Neuronal stem cell (in vitro differentiated cells): ENCODE data around the gene PCDHA1.

ENCODE experiments used
- DNase-seq: peaks from one replicate; pipeline ENCODE4 v3.0.0-alpha.2; 2013; ENCODE audit warnings: low spot score
- H2AFZ ChIP-seq: one replicate; pipeline ENCODE4 v1.6.1; 2013; ENCODE audit warnings: mild to moderate bottlenecking, low read length, inconsistent platforms
- H2AK5ac ChIP-seq: 2 replicates; pipeline ENCODE4 v1.6.1; 2013; ENCODE audit warnings: low read depth, mild to moderate bottlenecking, inconsistent platforms, low read length, moderate library complexity, mixed read lengths
- H2BK120ac ChIP-seq: 2 replicates; pipeline ENCODE4 v1.6.1; 2013; ENCODE audit warnings: low read depth, mild to moderate bottlenecking, inconsistent platforms, low read length, moderate library complexity, mixed read lengths
- H2BK12ac ChIP-seq: one replicate; pipeline ENCODE4 v1.6.1; 2013; ENCODE audit warnings: low read length, inconsistent platforms
- H2BK15ac ChIP-seq: 2 replicates; pipeline ENCODE4 v1.6.1; 2013; ENCODE audit warnings: mild to moderate bottlenecking, low read length, inconsistent platforms, mixed read lengths
- H2BK5ac ChIP-seq: one replicate; pipeline ENCODE4 v1.6.1; 2013; ENCODE audit warnings: inconsistent platforms, mild to moderate bottlenecking, low read length, moderate library complexity
- H3K14ac ChIP-seq: one replicate; pipeline ENCODE4 v1.6.1; 2013; ENCODE audit warnings: low read length, inconsistent platforms
- H3K18ac ChIP-seq: 2 replicates; pipeline ENCODE4 v1.6.1; 2013; ENCODE audit warnings: low read length, inconsistent platforms
- H3K23ac ChIP-seq: 2 replicates; pipeline ENCODE4 v1.6.1; 2013; ENCODE audit warnings: low read depth, mild to moderate bottlenecking, mixed read lengths, low read length, inconsistent platforms; ENCODE audit not compliant: poor library complexity
- H3K27ac ChIP-seq: replicated peaks from 3 replicates; pipeline ENCODE4 v1.5.1; 2013; ENCODE audit warnings: low read length, inconsistent platforms
- H3K27me3 ChIP-seq, 3 experiments: 2 replicates each; pipeline ENCODE4 v1.6.1; 2013; ENCODE audit warnings: low read length in 3 of 3, mild to moderate bottlenecking in 2 of 3, inconsistent platforms in 1 of 3, low read depth in 1 of 3, mixed read lengths in 1 of 3, moderate library complexity in 1 of 3; ENCODE audit not compliant: control insufficient read depth in 3 of 3, insufficient read depth in 3 of 3
- H3K36me3 ChIP-seq, 2 donors: replicated peaks in 1 of 2; 2 replicates each; pipeline ENCODE4 v1.6.1; 2013; ENCODE audit warnings: low read length in 2 of 2; ENCODE audit not compliant: control insufficient read depth in 2 of 2, insufficient read depth in 2 of 2
- H3K4ac ChIP-seq: 2 replicates; pipeline ENCODE4 v1.6.1; 2013; ENCODE audit warnings: inconsistent platforms, mild to moderate bottlenecking, low read length, moderate library complexity
- H3K4me1 ChIP-seq, 2 donors: 1 replicate in 1 of 2; 2 replicates in 1 of 2; pipeline ENCODE4 v1.6.1; 2013; ENCODE audit warnings: low read length in 2 of 2, low read depth in 1 of 2; ENCODE audit not compliant: control insufficient read depth in 2 of 2, insufficient read depth in 1 of 2
- H3K4me2 ChIP-seq: one replicate; pipeline ENCODE4 v1.6.1; 2013; ENCODE audit warnings: mild to moderate bottlenecking, low read length, inconsistent platforms; ENCODE audit not compliant: insufficient read depth, poor library complexity, severe bottlenecking
- H3K4me3 ChIP-seq, 2 donors: 2 replicates each; pipeline ENCODE4 v1.5.1; 2013; ENCODE audit warnings: low read length in 2 of 2, mild to moderate bottlenecking in 2 of 2, inconsistent platforms in 1 of 2, moderate library complexity in 1 of 2
- H3K79me1 ChIP-seq: one replicate; pipeline ENCODE4 v1.6.1; 2013; ENCODE audit warnings: low read depth, mild to moderate bottlenecking, inconsistent platforms, low read length, moderate library complexity
- H3K9ac ChIP-seq: one replicate; pipeline ENCODE4 v1.6.1; 2013; ENCODE audit warnings: mild to moderate bottlenecking, low read depth, low read length, inconsistent platforms; ENCODE audit not compliant: poor library complexity
- H3K9me3 ChIP-seq, 2 donors: replicated peaks in 1 of 2; 2 replicates each; pipeline versions ENCODE3 to v1.6.1; 2013; ENCODE audit warnings: low read length in 2 of 2, mild to moderate bottlenecking in 2 of 2, inconsistent platforms in 1 of 2, low read depth in 1 of 2, mixed read lengths in 1 of 2, moderate library complexity in 1 of 2; ENCODE audit not compliant: control insufficient read depth in 2 of 2, insufficient read depth in 1 of 2
- H4K8ac ChIP-seq: one replicate; pipeline ENCODE4 v1.6.1; 2013; ENCODE audit warnings: low read depth, mild to moderate bottlenecking, inconsistent platforms, low read length, moderate library complexity
- H4K91ac ChIP-seq: one replicate; pipeline ENCODE4 v1.6.1; 2013; ENCODE audit warnings: low read length, low read depth, mild to moderate bottlenecking, inconsistent platforms; ENCODE audit not compliant: poor library complexity
- WGBS, 2 donors: extraction: QIAGEN DNeasy Blood & Tissue Kit; methylation state at CpG; one replicate each; pipeline ENCODE4 v1.1.7; 2013; ENCODE audit warnings: missing lambda C conversion rate in 2 of 2, mixed read lengths in 1 of 2; ENCODE audit not compliant: insufficient read length in 2 of 2, insufficient replicate concordance in 1 of 2; ENCODE audit errors: extremely low coverage in 2 of 2; 5-methylcytosine and 5-hydroxymethylcytosine counted together

Gene PCDHA1

GRCh38 chr5:141042555-141042954, 256.6 kb downstream of the PCDHA1 start:
- Histone ChIP-seq H2AK5ac (no peak overlapping the region), H2BK15ac (no peak overlapping the region), H3K27ac (no peak overlapping the region), H3K9ac (no peak overlapping the region), H3K4me3 (no peak overlapping the region), H3K4ac (no peak overlapping the region), H2BK5ac (no peak overlapping the region), H3K4me1 (peaks cover 4 to 5% of the 10 kb centered on the region in 2 donors), H3K14ac (no peak overlapping the region), H3K27me3 (no peaks in the 10 kb centered on the region), H4K8ac (no peak overlapping the region), H3K9me3 (no peaks in the 10 kb centered on the region), H3K4me2 (no peak overlapping the region), H3K79me1 (no peaks in the 10 kb centered on the region), H4K91ac (no peak overlapping the region), H2BK12ac (no peak overlapping the region), H3K36me3 (no peaks in the 10 kb centered on the region), H3K23ac (no peak overlapping the region), H2AFZ (no peak overlapping the region), H3K18ac (no peak overlapping the region), H2BK120ac (no peak overlapping the region)
- no CpG with 5 or more reads among the region's 1 CpG for WGBS, 2 donors
- no peak for DNase-seq

GRCh38 chr5:141050622-141051520, 264.9 kb downstream of the PCDHA1 start, which contains the start of gene PCDHB1:
Gene PCDHB1 (plus strand): TSS chr5:141051374. CDS start chr5:141051471, 97 bp downstream.
- Histone ChIP-seq H3K27me3 (peaks cover 0 to 14% (median 0%) of the 10 kb centered on the region in 3 experiments), H3K23ac (no peak within 1 kb of the TSS), H2AK5ac (no peak within 1 kb of the TSS), H3K9ac (no peak within 1 kb of the TSS), H3K4me3 (peak within 1 kb of the TSS; percentile 54 to 75), H3K4me1 (peaks cover 4% of the 10 kb centered on the region in 2 donors), H3K79me1 (no peaks in the 10 kb centered on the region), H2AFZ (peak within 1 kb of the TSS; percentile 93), H3K9me3 (peaks cover 2 to 11% of the 10 kb centered on the region in 2 donors), H2BK12ac (no peak within 1 kb of the TSS), H3K4me2 (peak within 1 kb of the TSS; percentile 89), H2BK120ac (no peak within 1 kb of the TSS), H2BK15ac (no peak within 1 kb of the TSS), H3K18ac (no peak within 1 kb of the TSS), H4K8ac (no peak within 1 kb of the TSS), H2BK5ac (no peak within 1 kb of the TSS), H4K91ac (no peak within 1 kb of the TSS), H3K27ac (no peak within 1 kb of the TSS), H3K36me3 (no peaks in the 10 kb centered on the region), H3K4ac (no peak within 1 kb of the TSS), H3K14ac (no peak within 1 kb of the TSS)
- WGBS, 2 donors = no CpG with 5 or more reads among the region's 20 CpGs
- peak; percentile 17 for DNase-seq

- no peak overlapping the region for H4K8ac ChIP-seq
- no peak for DNase-seq
These were observed 265.6 kb downstream of the PCDHA1 start for GRCh38 chr5:141051521-141051866.

More at GRCh38 chr5:141051521-141051866, 265.6 kb downstream of the PCDHA1 start:
- Histone ChIP-seq H4K91ac (no peak overlapping the region), H3K27ac (no peak overlapping the region), H3K27me3 (peaks cover 0 to 14% (median 0%) of the 10 kb centered on the region in 3 experiments), H3K4me3 (peak overlapping the region; percentile 54 to 75), H3K14ac (no peak overlapping the region), H2BK12ac (no peak overlapping the region), H3K4me2 (peak overlapping the region; percentile 89), H2BK5ac (no peak overlapping the region), H3K9ac (no peak overlapping the region), H3K79me1 (no peaks in the 10 kb centered on the region), H3K18ac (no peak overlapping the region), H3K4me1 (peaks cover 4% of the 10 kb centered on the region in 2 donors), H2BK120ac (no peak overlapping the region), H3K4ac (no peak overlapping the region), H3K36me3 (no peaks in the 10 kb centered on the region), H2AK5ac (no peak overlapping the region), H2AFZ (peak overlapping the region; percentile 93), H3K9me3 (peaks cover 2 to 11% of the 10 kb centered on the region in 2 donors), H3K23ac (no peak overlapping the region), H2BK15ac (no peak overlapping the region)
- no CpG with 5 or more reads among the region's 19 CpGs for WGBS, 2 donors
